ENCODE data around the gene KHDC4.
"Not testable (repeated sequence)": the region's sequence is repeated elsewhere in the genome, so short reads cannot be mapped to it uniquely, and the experiment has no call there.

The KHDC4 gene

DNA sequence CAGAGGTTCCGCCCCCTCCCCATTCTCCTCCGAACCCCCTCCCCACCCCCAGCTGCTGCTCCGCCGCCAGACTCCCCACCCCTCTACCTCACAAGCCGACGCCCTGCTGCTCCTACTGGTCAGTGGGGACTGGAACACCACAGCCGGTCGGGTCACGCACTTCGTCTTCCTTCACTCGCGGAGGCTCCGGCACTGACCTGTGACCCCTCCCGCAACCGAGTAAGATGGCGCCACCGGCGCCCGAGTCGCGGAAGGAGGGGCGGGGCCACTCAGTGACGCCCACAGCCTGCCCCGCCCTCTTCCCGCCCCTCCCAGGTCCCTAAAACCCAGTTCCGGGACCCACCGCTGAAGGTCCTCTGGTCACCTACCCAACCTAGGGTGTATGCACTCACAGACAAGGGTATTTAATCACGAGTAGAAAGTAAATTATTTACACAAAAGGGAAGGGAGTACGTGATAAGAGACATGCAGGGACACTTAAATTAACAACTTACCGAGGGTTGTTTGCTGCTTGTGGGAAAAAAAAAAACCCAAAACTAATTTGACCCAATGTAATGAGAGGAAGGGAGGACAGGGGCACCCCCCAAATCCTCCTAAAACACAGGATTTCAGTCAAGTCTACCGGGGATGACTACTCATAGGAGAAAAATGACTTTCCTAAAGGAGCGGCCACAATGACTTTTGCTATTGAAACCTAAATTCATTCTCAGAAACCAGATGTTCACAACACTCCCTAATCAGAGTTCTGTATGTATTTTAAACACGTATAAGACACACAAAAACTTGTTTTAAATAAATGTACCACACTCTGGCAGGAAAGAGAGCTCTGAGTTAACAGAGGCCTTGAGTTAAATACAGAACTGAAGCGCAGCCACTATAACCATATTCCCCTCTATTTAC lies 22.8 kb downstream of the KHDC4 start, which contains the start of gene RIT1:
TSS of gene RIT1 (minus strand) at position 194 of the 900 bp plus-strand sequence. CDS start 588 bp downstream, outside the sequence.
- in situ Hi-C loops (cut with HindIII; ENCODE audit: low sequenced_read_pairs), result no loop called here

GRCh38 chr1:155910621-155911121 lies 23.5 kb downstream of the KHDC4 start:
- in situ Hi-C loops (cut with HindIII; ENCODE audit: low sequenced_read_pairs), result no loop called here

- in situ Hi-C loops (cut with HindIII; ENCODE audit: low sequenced_read_pairs), result no loop called here
Observed at GRCh38 chr1:155909894-155910293, 24.3 kb downstream of the KHDC4 start.

DNA sequence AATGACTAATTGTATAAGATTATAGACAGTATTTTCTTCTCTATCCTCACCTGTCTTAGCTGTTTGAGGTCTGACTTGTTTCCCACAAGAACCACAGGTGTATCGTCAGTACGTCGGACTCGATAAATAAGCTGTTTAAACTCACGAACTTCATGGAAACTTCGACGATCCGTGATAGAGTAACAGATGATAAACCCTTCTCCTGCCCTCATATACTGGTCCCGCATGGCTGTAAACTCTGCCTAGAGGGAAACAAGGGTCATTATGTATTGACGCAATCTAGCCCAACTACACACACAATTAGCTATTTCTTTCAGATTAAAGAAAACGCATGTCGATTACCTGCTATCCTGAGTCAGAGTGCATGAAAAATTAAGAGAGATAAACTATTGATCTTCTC lies 30.0 kb downstream of the KHDC4 start:
- in situ Hi-C loops (cut with HindIII; ENCODE audit: low sequenced_read_pairs), result no loop called here

DNA sequence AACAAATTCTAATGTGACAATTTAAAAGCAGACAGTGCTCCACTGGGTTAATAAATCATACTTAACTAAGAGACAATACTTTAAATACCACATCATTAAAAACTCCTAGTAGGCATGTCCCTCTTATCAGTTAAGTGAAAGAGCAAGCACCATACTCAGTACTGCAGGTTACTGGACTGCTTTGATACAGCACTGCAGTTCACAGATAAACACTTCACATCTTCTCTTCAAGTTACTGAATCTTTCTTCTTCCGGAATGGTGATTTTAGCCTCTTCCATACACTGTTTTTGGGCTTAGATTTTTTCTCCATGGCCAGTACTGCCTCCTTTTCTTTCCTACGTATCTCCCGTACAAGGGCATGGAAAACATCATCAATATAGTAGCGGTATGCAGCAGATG lies 34.1 kb downstream of the KHDC4 start:
- in situ Hi-C loops (cut with HindIII; ENCODE audit: low sequenced_read_pairs), result no loop called here

- in situ Hi-C loops (cut with HindIII; ENCODE audit: low sequenced_read_pairs), result no loop called here
Observed at GRCh38 chr1:155899683-155900082, 34.5 kb downstream of the KHDC4 start.

GRCh38 chr1:155898888-155899287 lies 35.3 kb downstream of the KHDC4 start:
- in situ Hi-C loops (cut with HindIII; ENCODE audit: low sequenced_read_pairs), result no loop called here

DNA sequence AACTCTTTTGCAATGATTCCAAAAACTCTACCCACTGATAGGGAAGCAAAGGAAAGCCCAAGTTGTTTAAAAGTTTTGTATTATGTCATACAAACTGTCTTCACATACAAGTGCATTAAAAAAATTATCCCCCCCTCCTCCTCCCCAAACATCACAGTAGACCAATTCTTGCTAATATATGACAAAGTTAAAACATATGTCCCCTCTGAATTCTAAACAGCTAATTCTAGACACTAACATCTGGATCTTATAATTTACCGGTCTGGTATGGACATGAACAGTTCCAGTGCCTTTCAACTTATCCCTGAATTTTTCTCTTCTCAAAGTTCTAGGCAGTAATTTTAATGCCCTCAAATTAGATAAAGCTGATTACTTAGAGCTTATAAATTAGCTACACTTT lies 36.5 kb downstream of the KHDC4 start:
- in situ Hi-C loops (cut with HindIII; ENCODE audit: low sequenced_read_pairs), result no loop called here

DNA sequence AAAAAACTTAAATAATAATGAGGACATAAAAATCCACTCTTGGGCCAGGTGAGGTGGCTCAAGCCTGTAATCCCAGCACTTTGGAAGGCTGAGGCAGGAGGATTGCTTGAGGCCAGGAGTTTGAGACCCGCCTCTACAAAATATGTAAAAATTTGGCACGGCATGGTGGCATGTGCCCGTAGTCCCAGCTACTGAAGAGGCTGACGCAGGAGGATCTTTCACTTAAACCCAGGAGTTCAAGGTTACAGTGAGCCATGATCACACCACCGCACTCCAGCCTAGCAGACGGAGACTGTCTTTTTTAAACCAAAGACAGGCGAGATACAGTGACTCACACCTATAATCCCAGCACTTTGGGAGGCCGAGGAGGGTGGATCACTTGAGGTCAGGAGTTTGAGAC lies 37.7 kb downstream of the KHDC4 start:
- in situ Hi-C loops (cut with HindIII; ENCODE audit: low sequenced_read_pairs), result not testable (repeated sequence)

DNA sequence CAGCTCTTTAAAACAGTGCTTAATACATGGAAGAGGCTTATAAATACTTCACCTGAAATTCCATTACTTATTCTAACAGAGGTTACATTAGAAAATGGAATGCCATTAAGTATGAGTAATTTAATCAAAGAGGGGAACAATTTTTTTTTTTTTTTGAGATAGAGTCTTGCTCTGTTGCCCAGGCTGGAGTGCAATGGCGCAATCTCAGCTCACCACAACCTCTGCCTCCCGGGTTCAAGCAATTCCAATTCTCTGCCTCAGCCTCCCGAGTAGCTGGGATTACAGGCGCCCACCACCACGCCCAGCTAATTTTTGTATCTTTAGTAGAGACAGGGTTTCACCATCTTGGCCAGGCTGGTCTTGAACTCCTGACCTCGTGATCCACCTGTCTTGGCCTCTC lies 38.6 kb downstream of the KHDC4 start:
- in situ Hi-C loops (cut with HindIII; ENCODE audit: low sequenced_read_pairs), result not testable (repeated sequence)

GRCh38 chr1:155893389-155894142 lies 40.6 kb downstream of the KHDC4 start:
- in situ Hi-C loops (cut with HindIII; ENCODE audit: low sequenced_read_pairs), result no loop called here

GRCh38 chr1:155892796-155893195 lies 41.4 kb downstream of the KHDC4 start:
- in situ Hi-C loops (cut with HindIII; ENCODE audit: low sequenced_read_pairs), result no loop called here

- in situ Hi-C loops (cut with HindIII; ENCODE audit: low sequenced_read_pairs), result no loop called here
Observed at GRCh38 chr1:155890251-155890650, 44.0 kb downstream of the KHDC4 start.

- in situ Hi-C loops (cut with HindIII; ENCODE audit: low sequenced_read_pairs), result no loop called here
Observed at GRCh38 chr1:155889566-155889965, 44.6 kb downstream of the KHDC4 start.

DNA sequence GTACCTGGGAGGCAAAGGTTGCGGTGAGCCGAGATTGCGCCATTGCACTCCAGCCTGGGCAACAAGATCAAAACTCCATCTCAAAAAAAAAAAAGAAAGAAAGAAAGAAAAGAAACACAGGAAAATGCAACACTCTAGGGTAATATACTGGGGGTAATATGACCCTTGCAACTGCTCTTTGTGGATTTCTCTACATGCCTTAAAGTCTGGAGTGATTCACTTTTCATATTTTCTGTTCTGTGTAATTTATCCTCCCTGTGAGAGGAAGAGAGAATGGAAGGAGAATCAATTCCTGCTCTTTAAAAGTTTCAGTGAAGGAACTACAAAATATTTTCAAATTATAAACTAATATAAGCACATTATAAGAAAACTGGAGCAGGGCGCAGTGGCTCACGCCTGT lies 45.7 kb downstream of the KHDC4 start:
- in situ Hi-C loops (cut with HindIII; ENCODE audit: low sequenced_read_pairs), result no loop called here

GRCh38 chr1:155884982-155885381 lies 49.2 kb downstream of the KHDC4 start:
- in situ Hi-C loops (cut with HindIII; ENCODE audit: low sequenced_read_pairs), result no loop called here

DNA sequence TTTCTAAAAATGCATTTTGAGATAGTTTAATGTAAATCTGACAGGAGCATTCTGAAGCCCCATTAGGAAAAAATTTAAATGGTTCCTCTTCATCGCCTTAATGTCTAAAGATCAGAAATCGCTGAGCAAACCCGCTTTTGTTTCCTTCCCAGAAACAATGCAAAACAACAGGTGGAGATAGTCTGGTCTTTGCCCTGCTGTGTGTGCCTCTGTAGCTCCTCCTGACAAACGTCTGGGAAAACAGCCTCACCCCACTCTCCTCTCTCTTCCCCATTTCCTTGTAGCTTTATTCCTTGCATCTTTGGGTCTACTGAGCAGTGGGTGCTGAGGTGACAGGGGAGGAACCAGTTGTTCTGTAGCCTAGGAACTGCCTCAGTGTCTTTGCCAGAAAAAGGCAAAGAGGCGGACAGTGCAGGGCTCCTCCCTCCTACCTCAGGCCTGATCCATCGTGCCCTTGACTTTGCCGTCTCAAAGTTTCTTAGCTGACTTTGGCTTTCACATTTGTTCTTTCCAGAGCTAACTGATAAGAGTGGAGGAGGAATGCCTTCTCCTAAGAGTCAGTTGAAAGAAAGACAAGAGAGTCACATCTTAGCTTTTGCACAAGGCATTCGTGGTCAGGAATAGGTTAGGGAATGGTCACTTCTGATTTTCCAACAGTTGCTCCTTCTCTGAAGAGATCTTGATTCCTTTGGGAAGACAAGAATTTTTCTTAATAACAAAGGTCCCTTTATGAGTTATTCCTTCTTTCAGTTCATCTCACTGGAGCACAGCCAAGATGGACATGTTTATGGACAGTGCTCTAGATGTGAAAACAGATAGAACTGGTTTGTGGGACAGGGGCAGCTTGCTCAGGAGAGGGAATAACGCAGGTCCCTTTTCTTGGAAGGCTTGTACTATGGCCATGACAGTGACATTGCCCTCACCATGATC lies 49.9 kb downstream of the KHDC4 start:
- in situ Hi-C loops (cut with HindIII; ENCODE audit: low sequenced_read_pairs), result no loop called here

DNA sequence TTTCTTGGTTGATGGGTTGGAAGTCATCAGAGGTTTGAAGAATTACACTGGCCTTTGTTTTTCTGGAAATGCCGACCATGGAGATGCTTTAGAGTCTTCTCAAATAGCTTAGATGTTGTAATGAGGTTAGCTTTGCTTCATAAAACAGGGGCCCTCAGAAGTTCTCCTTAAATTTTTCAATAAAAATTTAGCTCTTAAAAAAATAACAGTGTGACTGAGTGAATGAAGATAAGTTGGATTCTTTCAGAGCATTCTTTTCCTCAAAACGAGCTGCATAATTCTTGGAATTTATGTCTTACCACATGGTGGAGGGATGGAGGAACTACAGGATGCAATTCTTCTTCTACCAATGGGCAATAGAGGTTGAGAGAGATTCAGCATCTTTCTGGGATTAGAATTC lies 51.4 kb downstream of the KHDC4 start:
- in situ Hi-C loops (cut with HindIII; ENCODE audit: low sequenced_read_pairs), result no loop called here

- in situ Hi-C loops (cut with HindIII; ENCODE audit: low sequenced_read_pairs), result no loop called here
Observed at GRCh38 chr1:155882235-155882634, 52.0 kb downstream of the KHDC4 start.

GRCh38 chr1:155880950-155881349 lies 53.3 kb downstream of the KHDC4 start:
- in situ Hi-C loops (cut with HindIII; ENCODE audit: low sequenced_read_pairs), result no loop called here

DNA sequence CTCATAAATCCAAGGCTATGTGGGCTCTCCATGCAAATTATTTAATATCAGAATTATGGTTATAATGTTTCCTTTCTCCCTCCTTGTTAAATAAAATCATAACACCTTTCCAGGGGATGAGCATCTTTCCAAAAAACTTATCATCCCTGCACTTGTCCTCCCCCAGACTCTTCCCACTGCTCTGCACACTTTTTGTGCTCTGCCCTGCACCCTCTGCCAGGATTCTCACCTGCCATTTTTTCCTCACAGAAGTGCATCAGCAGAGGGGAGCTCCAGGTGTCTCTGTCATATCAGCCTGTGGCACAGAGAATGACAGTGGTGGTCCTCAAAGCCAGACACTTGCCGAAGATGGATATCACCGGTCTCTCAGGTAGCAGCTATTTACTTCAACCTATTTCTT lies 54.0 kb downstream of the KHDC4 start:
- in situ Hi-C loops (cut with HindIII; ENCODE audit: low sequenced_read_pairs), result no loop called here
